GM12878 (cell line): ENCODE results near the gene FGFRL1. TPM values are rescaled to one million over a fixed set of nuclear protein-coding genes. Genes with fewer than 3 reads are reported as not detected.
A peak's percentile ranks its signal among the peaks of the same experiment; 100 is the strongest.

Source experiments
- ATAC-seq: fragments of 200-7000 bp; cut with Tn5 transposase; 3 replicates; pipeline ENCODE4 v1.9.1; 2020; ENCODE audit warnings: mild to moderate bottlenecking, moderate library complexity
- BruUV-seq: library from RNA; stranded (reverse); fragments of 400-500 nt; replicated peaks from 2 replicates; lab custom pipeline; 2021; lab: Mats Ljungman, UMichigan
- CTCF ChIA-PET: fragments of 300-600 bp; sonication (Branson Sonifier 250); formaldehyde crosslinking; extraction: SDS; loops from one replicate; lab custom pipeline; 2021; ENCODE audit warnings: inconsistent platforms; lab: Yijun Ruan, JAX
- POLR2A ChIA-PET: fragments of 350-600 bp; formaldehyde crosslinking; extraction: SDS; loops from one replicate; lab custom pipeline; 2021; ENCODE audit warnings: inconsistent platforms; lab: Charles Lee
- RAD21 ChIA-PET: fragments of 300-600 bp; sonication (Branson Sonifier 250); formaldehyde crosslinking; loops from one replicate; lab custom pipeline; 2023; ENCODE audit warnings: antibody characterized with exemption; ENCODE audit not compliant: unreplicated experiment; lab: Charles Lee
- SMC1A ChIA-PET: fragments of 300-600 bp; sonication (Branson Sonifier 250); formaldehyde crosslinking; loops from one replicate; lab custom pipeline; 2023; ENCODE audit not compliant: unreplicated experiment, uncharacterized antibody; lab: Charles Lee
- DNase-seq: peaks from one replicate; pipeline ENCODE4 v3.0.0-alpha.2; 2011; ENCODE audit warnings: low read depth, low spot score
- FAIRE-seq: peaks from 3 replicates; lab custom pipeline; 2011; peaks lifted over from hg19 to GRCh38; lab: Jason Lieb, UNC
- H2AFZ ChIP-seq: 2 replicates; pipeline ENCODE4 v1.6.0; 2011; ENCODE audit warnings: low read depth, low read length, control low read depth; ENCODE audit not compliant: control insufficient read depth
- H3K27ac ChIP-seq: 2 replicates; pipeline ENCODE4 v1.5.1; 2011; ENCODE audit warnings: control low read depth; ENCODE audit not compliant: control insufficient read depth, insufficient read depth
- H3K27me3 ChIP-seq, 2 experiments: replicated peaks in 1 of 2; 2 replicates each; pipeline versions ENCODE4 v1.6.0 to v1.6.1; 2011; ENCODE audit warnings: low read length in 1 of 2; ENCODE audit not compliant: control insufficient read depth in 2 of 2, insufficient read depth in 2 of 2
- H3K36me3 ChIP-seq, 2 experiments: 2 replicates each; pipeline ENCODE4 v1.5.1; 2011; ENCODE audit warnings: low read length in 1 of 2; ENCODE audit not compliant: control insufficient read depth in 2 of 2, insufficient read depth in 2 of 2
- H3K4me1 ChIP-seq: 2 replicates; pipeline ENCODE4 v1.6.1; 2011; ENCODE audit warnings: mild to moderate bottlenecking, low read length, moderate library complexity, mixed read lengths; ENCODE audit not compliant: control insufficient read depth, insufficient read depth
- H3K4me2 ChIP-seq: 2 replicates; pipeline ENCODE4 v1.6.0; 2011; ENCODE audit warnings: control low read depth; ENCODE audit not compliant: control insufficient read depth, insufficient read depth
- H3K4me3 ChIP-seq: fragments of 200-600 bp; sonication (generic); 2 replicates; pipeline ENCODE4 v1.5.1; 2016
- H3K79me2 ChIP-seq: 2 replicates; pipeline ENCODE4 v1.6.0; 2011; ENCODE audit warnings: low read length; ENCODE audit not compliant: control insufficient read depth, insufficient read depth
- H3K9ac ChIP-seq: 2 replicates; pipeline ENCODE4 v1.8.0; 2011; ENCODE audit warnings: low read length, control low read depth, mixed read lengths; ENCODE audit not compliant: control insufficient read depth, insufficient read depth
- H3K9me3 ChIP-seq: replicated peaks from 3 replicates; pipeline ENCODE4 v1.5.1; 2011; ENCODE audit warnings: mild to moderate bottlenecking, low read length; ENCODE audit not compliant: control insufficient read depth, insufficient read depth
- H4K20me1 ChIP-seq: 2 replicates; pipeline ENCODE4 v1.6.0; 2011; ENCODE audit not compliant: control insufficient read depth, insufficient read depth
- BACH1 ChIP-seq: fragments of 450-650 bp; IDR thresholded peaks from 2 replicates; pipeline ENCODE4 v1.6.1; 2017; ENCODE audit warnings: mild to moderate bottlenecking, borderline replicate concordance
- BCL3 ChIP-seq: IDR thresholded peaks from 2 replicates; pipeline ENCODE4 v1.6.1; 2011; ENCODE audit warnings: borderline replicate concordance, low read depth, mild to moderate bottlenecking, moderate library complexity, low read length; ENCODE audit not compliant: insufficient read depth, poor library complexity, severe bottlenecking
- BRCA1 ChIP-seq: IDR thresholded peaks from 2 replicates; pipeline ENCODE4 v1.6.1; 2011; ENCODE audit warnings: low read depth, low read length, improper control_type of control experiment
- DPF2 ChIP-seq: fragments of 450-650 bp; IDR thresholded peaks from 2 replicates; pipeline ENCODE4 v1.6.1; 2017; ENCODE audit warnings: mild to moderate bottlenecking
- IRF3 ChIP-seq: fragments of 450-650 bp; IDR thresholded peaks from 2 replicates; pipeline ENCODE4 v1.6.1; 2014; ENCODE audit warnings: mild to moderate bottlenecking
- MYC ChIP-seq: IDR thresholded peaks from 2 replicates; pipeline ENCODE4 v1.6.1; 2011; ENCODE audit warnings: mild to moderate bottlenecking, low read length, moderate library complexity, inconsistent platforms; ENCODE audit not compliant: insufficient read depth, insufficient replicate concordance, insufficient read length, severe bottlenecking
- NFYB ChIP-seq: IDR thresholded peaks from 2 replicates; pipeline ENCODE4 v1.6.1; 2011; ENCODE audit warnings: low read depth, mild to moderate bottlenecking, low read length, improper control_type of control experiment, moderate library complexity; ENCODE audit not compliant: insufficient read depth
- NRF1 ChIP-seq: conservative IDR thresholded peaks from 2 replicates; pipeline ENCODE4 v1.6.1; 2011; ENCODE audit warnings: mild to moderate bottlenecking, low read depth, low read length, improper control_type of control experiment
- SIX5 ChIP-seq: IDR thresholded peaks from 2 replicates; pipeline ENCODE4 v1.6.1; 2011; ENCODE audit warnings: mild to moderate bottlenecking, low read depth, low read length, moderate library complexity; ENCODE audit not compliant: severe bottlenecking
- SMC3 ChIP-seq: IDR thresholded peaks from 2 replicates; pipeline ENCODE4 v1.6.1; 2011; ENCODE audit warnings: low read length, improper control_type of control experiment, borderline replicate concordance
- TCF12 ChIP-seq: IDR thresholded peaks from 2 replicates; pipeline ENCODE4 v1.6.1; 2011; ENCODE audit warnings: low read depth, mild to moderate bottlenecking, low read length
- ZNF207 ChIP-seq: fragments of 450-650 bp; IDR thresholded peaks from 2 replicates; pipeline ENCODE4 v1.6.1; 2014; ENCODE audit warnings: antibody characterized with exemption, mild to moderate bottlenecking, borderline replicate concordance
- ZNF592 ChIP-seq: fragments of 450-650 bp; IDR thresholded peaks from 2 replicates; pipeline ENCODE4 v1.6.1; 2017; ENCODE audit warnings: mild to moderate bottlenecking, moderate library complexity
- WGBS: methylation state at CpG from one replicate; pipeline ENCODE4 v1.1.6; 2016; ENCODE audit warnings: low lambda C conversion rate; ENCODE audit not compliant: insufficient replicate concordance, insufficient coverage; ENCODE audit errors: missing lambda C conversion rate; 5-methylcytosine and 5-hydroxymethylcytosine counted together
- in situ Hi-C: fragments of 300-500 bp; cut with MboI; formaldehyde crosslinking; loops from 9 replicates; pipeline ENCODE4 v1.14.3; 2018; ENCODE audit warnings: mixed read lengths
- intact Hi-C: fragments of 100-400 bp; cut with micrococcal nuclease; formaldehyde crosslinking; loops from one replicate; pipeline ENCODE4 v1.14.2; 2022; ENCODE audit not compliant: unreplicated experiment
- polyA plus RNA-seq, 11 experiments: library from polyadenylated mRNA; depleted of rRNA in 4 of 11; unstranded in 6 of 11; stranded (reverse) in 5 of 11; fragments of >200 nt; fragmentation: Nextera tagmentation in 4 of 11; fragmentation: Illumina TruSeq in 1 of 11; extraction: Ambion mirVana in 4 of 11; extraction: Trizol in 1 of 11; gene quantifications; 1 replicate in 1 of 11; 2 replicates in 10 of 11; pipeline versions ENCODE4 v1.2.1 to v1.2.3, GENCODE V29; 2011 to 2016; ENCODE audit warnings: inconsistent platforms in 2 of 11, missing spikeins in 2 of 11, low read depth in 1 of 11
- total RNA-seq, 4 experiments: library from RNA; depleted of rRNA in 3 of 4; stranded (reverse); fragments of >200 nt in 3 of 4; fragmentation: Illumina TruSeq in 1 of 4; extraction: Trizol in 1 of 4; gene quantifications; 2 replicates each; pipeline versions ENCODE4 v1.2.1 to v1.2.3, GENCODE V29; 2013 to 2021

FGFRL1 gene
- total and polyA plus RNA-seq, 10 of the 15 experiments (the other 5 are each of a cell fraction or from before 2014, with no cell fraction given) = 0.02 to 1.5 (median 0.29) TPM; not detected in 2

DNA sequence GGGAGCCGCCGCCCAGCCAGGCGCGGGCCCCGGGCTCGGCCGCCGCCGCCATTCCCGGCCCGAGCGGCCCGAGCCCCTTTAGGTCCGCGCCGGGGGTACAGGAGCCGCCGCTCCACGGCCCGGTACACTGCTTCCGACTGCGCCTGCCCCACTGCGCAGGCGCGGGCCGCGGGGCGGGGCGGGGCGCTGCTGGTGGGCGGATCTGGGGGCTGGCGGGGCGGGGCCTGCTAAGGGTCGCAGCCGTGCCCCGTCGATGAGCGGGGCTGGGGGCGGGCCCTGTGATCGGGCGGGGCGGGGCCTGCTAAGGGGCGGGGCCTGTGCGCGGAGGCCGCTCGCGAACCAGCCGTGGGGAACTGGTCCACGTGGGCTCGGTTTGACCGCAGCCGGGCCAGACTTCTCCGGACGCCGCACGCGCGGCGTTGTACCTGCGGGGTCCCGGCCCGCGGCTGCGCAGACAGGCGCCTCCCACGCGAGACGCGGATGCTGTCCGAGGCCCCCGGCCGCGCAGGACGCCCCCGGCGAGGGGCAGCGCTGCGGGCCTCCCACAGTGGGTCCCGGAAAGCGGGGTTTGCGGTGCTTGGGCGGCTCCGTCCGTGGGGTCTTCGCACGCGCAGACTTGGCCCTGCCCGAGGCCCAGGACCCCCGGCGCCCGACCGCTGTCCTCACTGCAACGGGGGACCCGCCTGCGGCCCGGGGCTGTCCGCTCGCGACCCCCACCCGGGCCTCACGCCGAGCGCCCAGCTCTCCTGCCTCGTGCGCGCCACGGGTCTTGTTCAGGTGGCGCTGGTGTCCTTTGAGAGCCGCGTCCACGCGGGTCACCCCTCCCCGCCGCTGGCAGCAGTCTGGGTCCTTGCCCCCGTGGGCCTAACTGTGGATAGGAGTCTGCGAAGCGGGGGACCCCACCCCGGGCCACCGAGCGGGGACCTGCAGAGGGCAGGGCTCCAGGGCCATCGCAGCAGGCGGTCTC, 37.7 kb upstream of the FGFRL1 start, which contains the start of gene DGKQ (continued):
- TF ChIP-seq ZNF592 = no peak
- TF ChIP-seq NRF1 = peak; percentile 43; the same call in 1 of the 2 replicates

DNA sequence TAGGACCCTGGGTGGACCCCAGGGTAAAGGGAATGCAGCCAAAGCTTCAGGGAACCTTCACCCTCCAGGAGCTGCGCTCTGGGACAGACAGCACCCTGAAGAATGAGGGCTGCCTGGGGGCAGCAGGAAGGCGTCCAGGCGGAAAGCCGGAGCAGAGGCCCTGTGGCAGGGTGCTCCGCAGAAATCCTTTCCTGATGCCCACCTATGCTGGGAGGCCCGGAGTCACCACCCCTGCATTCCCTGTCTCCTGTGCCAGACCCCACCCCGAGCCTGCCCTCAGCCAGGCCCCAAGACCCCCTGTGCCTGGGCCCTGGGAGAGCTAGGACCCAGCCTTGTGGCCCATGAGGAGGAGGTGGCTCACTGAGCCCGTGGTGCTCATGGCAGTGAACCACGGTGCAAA, 36.8 kb upstream of the FGFRL1 start:
- ChIA-PET RAD21 (interaction anchor here (0.6 kb wide), 1 partner anchor 256 kb away, joined by 3 read pairs; no protein-coding TSS in a partner anchor), SMC1A (no interaction called here), CTCF (no interaction called here), POLR2A (interaction anchor here (1.0 kb wide), 1 partner anchor 43 kb away, joined by 3 read pairs; the partner anchor contains the start of gene GAK)
- H3K79me2 ChIP-seq = no peaks in the 10 kb centered on the region
- no peaks in the 10 kb centered on the region for H3K27me3 ChIP-seq
- no peak overlapping the region for H3K4me3 ChIP-seq
- in situ Hi-C loops (no loop called here), intact Hi-C loops (loop anchor here (5.0 kb wide), 1 partner anchor 37 kb away; no protein-coding TSS in a partner anchor)
- FAIRE-seq (no peak), DNase-seq (no peak), ATAC-seq (no peak)
- no peak overlapping the region for H3K27ac ChIP-seq
- no peaks in the 10 kb centered on the region; the same call in 2 of the 3 replicates for H3K9me3 ChIP-seq
- H3K4me2 ChIP-seq = no peak overlapping the region
- H3K9ac ChIP-seq = no peak overlapping the region
- no peaks in the 10 kb centered on the region for H3K36me3 ChIP-seq
- no TSS peak for BruUV-seq
- no peaks in the 10 kb centered on the region for H4K20me1 ChIP-seq
- WGBS = 75% methylated on average over 9 of the region's 9 CpGs
- H2AFZ ChIP-seq = no peak overlapping the region
- H3K4me1 ChIP-seq = peaks cover 5% of the 10 kb centered on the region; the same call in 1 of the 2 replicates
- TF ChIP-seq MYC (no peak), DPF2 (no peak), BRCA1 (no peak), IRF3 (no peak), SIX5 (no peak), NFYB (no peak), BCL3 (no peak), TCF12 (no peak), ZNF207 (no peak), BACH1 (no peak), NRF1 (no peak), SMC3 (no peak)
